PC-9 (cell line): ENCODE data around the gene HOXA1. TPM values are rescaled to one million over a fixed set of nuclear protein-coding genes. Genes with fewer than 3 reads are reported as not detected.

Experiments
- BruUV-seq: library from RNA; stranded (reverse); fragments of 400-500 nt; replicated peaks from 2 replicates; lab custom pipeline; 2021; lab: Mats Ljungman, UMichigan
- CTCF ChIA-PET: fragments of 300-600 bp; sonication (Branson Sonifier 250); formaldehyde crosslinking; loops from one replicate; lab custom pipeline; 2022; ENCODE audit warnings: antibody characterized with exemption; lab: Charles Lee
- POLR2A ChIA-PET: fragments of 300-600 bp; sonication (Branson Sonifier 250); formaldehyde crosslinking; loops from one replicate; lab custom pipeline; 2022; ENCODE audit warnings: antibody characterized with exemption; ENCODE audit not compliant: unreplicated experiment; lab: Charles Lee
- DNase-seq, 2 experiments: peaks; one replicate each; pipeline versions ENCODE4 v3.0.0 to v3.0.0-alpha.2; 2015 to 2022; ENCODE audit warnings: mixed read lengths in 1 of 2
- H2AFZ ChIP-seq: fragments of 200-600 bp; sonication (generic); 2 replicates; pipeline ENCODE4 v1.8.1; 2017; ENCODE audit warnings: antibody characterized with exemption
- H3F3A ChIP-seq: fragments of 200-600 bp; sonication (generic); 2 replicates; pipeline ENCODE4 v1.8.1; 2017; ENCODE audit warnings: antibody characterized with exemption, mild to moderate bottlenecking, low read depth; ENCODE audit not compliant: insufficient read depth
- H3K27ac ChIP-seq: fragments of 200-600 bp; sonication (generic); 2 replicates; pipeline ENCODE4 v1.6.1; 2016; ENCODE audit warnings: mixed run types
- H3K27me3 ChIP-seq: fragments of 200-600 bp; sonication (generic); 2 replicates; pipeline ENCODE4 v1.6.1; 2016; ENCODE audit warnings: low read depth, mixed run types; ENCODE audit not compliant: insufficient read depth
- H3K36me3 ChIP-seq: fragments of 200-600 bp; sonication (generic); 2 replicates; pipeline ENCODE4 v1.6.1; 2016; ENCODE audit warnings: low read depth, mixed run types
- H3K4me1 ChIP-seq: fragments of 200-600 bp; sonication (generic); replicated peaks from 2 replicates; pipeline ENCODE4 v1.6.1; 2016; ENCODE audit warnings: mixed run types; ENCODE audit not compliant: insufficient read depth
- H3K4me2 ChIP-seq: fragments of 200-600 bp; sonication (generic); 2 replicates; pipeline ENCODE4 v1.6.1; 2017; ENCODE audit warnings: mixed run types
- H3K4me3 ChIP-seq: fragments of 200-600 bp; sonication (generic); 2 replicates; pipeline ENCODE4 v1.6.1; 2016; ENCODE audit warnings: mixed run types
- H3K79me2 ChIP-seq: fragments of 200-600 bp; sonication (generic); 2 replicates; pipeline ENCODE4 v1.6.1; 2017; ENCODE audit warnings: low read depth, mixed run types
- H3K9me2 ChIP-seq: fragments of 200-600 bp; sonication (generic); 2 replicates; pipeline ENCODE4 v1.8.1; 2017; ENCODE audit warnings: mild to moderate bottlenecking; ENCODE audit not compliant: insufficient read depth
- H3K9me3 ChIP-seq: fragments of 200-600 bp; sonication (generic); 2 replicates; pipeline ENCODE4 v1.8.1; 2016; ENCODE audit warnings: low read depth; ENCODE audit not compliant: insufficient read depth
- H4K20me1 ChIP-seq: fragments of 200-600 bp; sonication (generic); 2 replicates; pipeline ENCODE4 v1.8.1; 2017; ENCODE audit not compliant: insufficient read depth
- EZH2 ChIP-seq: fragments of 200-600 bp; sonication (generic); IDR thresholded peaks from 2 replicates; pipeline ENCODE4 v1.8.0; 2017; ENCODE audit warnings: antibody characterized with exemption, low read depth
- intact Hi-C: fragments of 100-400 bp; cut with micrococcal nuclease; formaldehyde crosslinking; loops from one replicate; pipeline ENCODE4 v1.10.0; 2022; ENCODE audit not compliant: unreplicated experiment
- total RNA-seq: library from RNA; stranded (reverse); gene quantifications from 2 replicates; pipeline ENCODE4 v1.2.3, GENCODE V29; 2021
- TF ChIP-seq, protein P1 (sequence below): fragments of 200-600 bp; sonication (generic); conservative IDR thresholded peaks from 2 replicates; pipeline ENCODE4 v1.6.1; 2017; ENCODE audit warnings: mixed run types, antibody characterized with exemption, mild to moderate bottlenecking, moderate library complexity

The HOXA1 gene
- total RNA-seq, 1 experiment from 2014 or later = 2.2 TPM

DNA sequence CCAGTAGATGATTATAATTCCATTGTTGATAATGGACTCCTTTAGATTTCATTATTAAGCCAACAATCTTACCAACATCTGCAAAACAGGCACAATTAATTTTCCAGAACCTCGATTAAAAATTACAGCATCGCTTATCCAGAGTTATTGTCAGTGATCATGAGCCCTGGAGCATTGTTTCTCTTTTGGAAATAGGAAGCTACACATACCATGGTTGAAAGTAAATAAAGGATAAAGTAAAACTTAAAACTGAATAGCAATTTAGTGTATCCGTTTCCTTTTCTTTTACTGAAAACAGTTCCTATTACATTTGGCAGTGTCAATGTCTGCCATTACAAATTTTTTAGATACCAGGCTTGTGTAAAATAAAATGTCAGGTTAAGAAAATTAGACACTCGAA is 16.6 kb upstream of the HOXA1 start:
- DNase-seq = no peak
- TF ChIP-seq, protein P1, sequence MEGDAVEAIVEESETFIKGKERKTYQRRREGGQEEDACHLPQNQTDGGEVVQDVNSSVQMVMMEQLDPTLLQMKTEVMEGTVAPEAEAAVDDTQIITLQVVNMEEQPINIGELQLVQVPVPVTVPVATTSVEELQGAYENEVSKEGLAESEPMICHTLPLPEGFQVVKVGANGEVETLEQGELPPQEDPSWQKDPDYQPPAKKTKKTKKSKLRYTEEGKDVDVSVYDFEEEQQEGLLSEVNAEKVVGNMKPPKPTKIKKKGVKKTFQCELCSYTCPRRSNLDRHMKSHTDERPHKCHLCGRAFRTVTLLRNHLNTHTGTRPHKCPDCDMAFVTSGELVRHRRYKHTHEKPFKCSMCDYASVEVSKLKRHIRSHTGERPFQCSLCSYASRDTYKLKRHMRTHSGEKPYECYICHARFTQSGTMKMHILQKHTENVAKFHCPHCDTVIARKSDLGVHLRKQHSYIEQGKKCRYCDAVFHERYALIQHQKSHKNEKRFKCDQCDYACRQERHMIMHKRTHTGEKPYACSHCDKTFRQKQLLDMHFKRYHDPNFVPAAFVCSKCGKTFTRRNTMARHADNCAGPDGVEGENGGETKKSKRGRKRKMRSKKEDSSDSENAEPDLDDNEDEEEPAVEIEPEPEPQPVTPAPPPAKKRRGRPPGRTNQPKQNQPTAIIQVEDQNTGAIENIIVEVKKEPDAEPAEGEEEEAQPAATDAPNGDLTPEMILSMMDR = no peak
- TF ChIP-seq EZH2 = no peak
- intact Hi-C loops = loop anchor here (2.0 to 10.0 kb wide), 3 partner anchors 40 to 632 kb away; partner anchors contain the start of gene TAX1BP1
- Histone ChIP-seq H3K4me2 (peak overlapping the region; percentile 87), H3K79me2 (peaks cover 94% of the 10 kb centered on the region), H4K20me1 (no peaks in the 10 kb centered on the region), H3K9me2 (no peaks in the 10 kb centered on the region), H3K27ac (peak overlapping the region; percentile 92), H3K9me3 (no peaks in the 10 kb centered on the region), H3K4me3 (peak overlapping the region; percentile 80), H3K27me3 (no peaks in the 10 kb centered on the region), H2AFZ (no peak overlapping the region), H3F3A (peaks cover 56% of the 10 kb centered on the region), H3K36me3 (peaks cover 49% of the 10 kb centered on the region), H3K4me1 (peaks cover 38% of the 10 kb centered on the region)
- POLR2A ChIA-PET = interaction anchor here (0.6 kb wide), 1 partner anchor 59 kb away, joined by 4 read pairs; no protein-coding TSS in a partner anchor
- BruUV-seq = no TSS peak
- CTCF ChIA-PET = no interaction called here

DNA sequence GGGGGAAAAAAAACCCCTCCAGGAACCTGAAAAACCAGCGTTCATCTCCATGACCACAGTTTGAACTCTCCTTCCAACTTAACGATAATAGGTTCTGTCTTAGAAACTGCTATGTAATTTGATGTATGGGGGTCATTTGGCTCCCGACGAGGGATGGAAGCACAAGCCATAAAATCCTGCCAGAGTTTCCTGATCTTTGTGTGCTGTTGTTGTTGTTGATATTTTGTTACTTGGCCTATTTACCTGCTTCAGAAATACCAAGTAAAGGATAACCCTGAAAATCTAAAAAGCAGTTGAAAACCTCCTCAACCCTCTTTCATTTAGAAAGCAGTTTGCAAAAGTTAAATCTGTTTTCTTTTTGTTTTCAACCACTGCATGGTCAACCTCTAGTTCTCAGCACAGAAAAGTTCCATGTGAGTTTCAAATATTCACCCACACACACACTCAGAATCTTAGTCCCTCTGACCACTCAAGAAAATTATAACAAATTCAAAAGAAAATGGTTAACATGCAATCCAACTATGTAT is 16.0 kb upstream of the HOXA1 start:
- H3K36me3 ChIP-seq = peaks cover 49% of the 10 kb centered on the region
- POLR2A ChIA-PET = interaction anchor here (0.6 kb wide), 1 partner anchor 59 kb away, joined by 4 read pairs; no protein-coding TSS in a partner anchor
- H3K9me3 ChIP-seq = no peaks in the 10 kb centered on the region
- BruUV-seq = no TSS peak
- H3K27me3 ChIP-seq = no peaks in the 10 kb centered on the region
- H3K4me2 ChIP-seq = peak overlapping the region; percentile 87
- peaks cover 94% of the 10 kb centered on the region for H3K79me2 ChIP-seq
- no peaks in the 10 kb centered on the region for H4K20me1 ChIP-seq
- H3K9me2 ChIP-seq = no peaks in the 10 kb centered on the region
- peak overlapping the region; percentile 92 for H3K27ac ChIP-seq
- CTCF ChIA-PET = no interaction called here
- peaks cover 33% of the 10 kb centered on the region for H3K4me1 ChIP-seq
- intact Hi-C loops = loop anchor here (1.0 to 10.0 kb wide), 4 partner anchors 39 to 633 kb away; partner anchors contain the start of gene TAX1BP1
- TF ChIP-seq, protein P1 = no peak
- no peak for TF ChIP-seq EZH2
- H3K4me3 ChIP-seq = peak overlapping the region; percentile 80
- no peak overlapping the region for H2AFZ ChIP-seq
- peak in 1 of 2 experiments; percentile 83 for DNase-seq
- H3F3A ChIP-seq = peaks cover 62% of the 10 kb centered on the region

DNA sequence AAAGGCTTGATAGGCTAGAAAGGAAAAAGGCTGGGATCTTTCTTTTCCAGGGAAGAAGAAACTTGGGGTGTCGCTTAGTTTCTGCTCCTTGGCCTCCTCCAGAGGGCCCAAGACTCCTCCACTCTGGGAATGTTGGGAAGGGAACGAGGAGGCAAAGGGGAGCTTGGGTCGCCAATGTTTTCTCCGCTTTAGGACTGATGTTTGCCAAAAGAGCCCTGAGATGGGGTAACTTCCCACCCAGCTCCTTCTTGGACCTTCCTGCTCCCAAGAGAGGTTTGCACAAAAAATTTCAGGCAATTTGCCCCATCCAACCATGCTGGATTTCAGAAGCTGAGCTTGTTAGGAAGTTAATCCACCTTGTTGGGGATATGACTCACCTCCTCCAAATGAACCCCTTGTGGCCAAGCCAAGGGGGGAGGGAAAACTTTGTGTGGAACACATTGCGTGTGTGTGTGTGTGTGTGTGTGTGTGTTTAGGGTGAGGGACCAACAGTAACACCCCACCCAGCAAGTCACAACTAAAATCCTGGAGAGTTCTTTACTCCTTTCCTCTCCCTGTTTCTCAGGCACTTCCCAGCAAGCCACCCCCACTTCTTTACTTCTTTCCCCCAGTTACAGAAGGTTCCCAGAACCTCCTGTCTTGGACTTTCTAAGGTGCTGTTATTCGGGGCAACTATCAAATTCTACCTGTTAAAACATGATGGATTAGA is 15.4 kb upstream of the HOXA1 start:
- Histone ChIP-seq H3K27ac (peak overlapping the region; percentile 92), H4K20me1 (no peaks in the 10 kb centered on the region), H3K4me3 (peak overlapping the region; percentile 80), H3K27me3 (no peaks in the 10 kb centered on the region), H3K9me2 (no peaks in the 10 kb centered on the region), H3K9me3 (no peaks in the 10 kb centered on the region), H3K4me1 (peaks cover 29% of the 10 kb centered on the region), H3F3A (peaks cover 64% of the 10 kb centered on the region), H3K36me3 (peaks cover 45% of the 10 kb centered on the region), H3K79me2 (peaks cover 89% of the 10 kb centered on the region), H3K4me2 (peak overlapping the region; percentile 87), H2AFZ (no peak overlapping the region)
- DNase-seq = peak; percentile 52 to 85
- no TSS peak for BruUV-seq
- CTCF ChIA-PET = interaction anchor here (0.8 kb wide), 1 partner anchor 29 kb away, joined by 3 read pairs; no protein-coding TSS in a partner anchor
- intact Hi-C loops = loop anchor here (1.0 to 10.0 kb wide), 3 partner anchors 84 to 634 kb away; partner anchors contain the start of gene TAX1BP1
- TF ChIP-seq, protein P1 = no peak
- TF ChIP-seq EZH2 = no peak
- POLR2A ChIA-PET = no interaction called here
